GM12874 (cell line): Measurements from ENCODE around the gene ZNF385C.

Experiments
- CTCF ChIP-seq: IDR thresholded peaks from 2 replicates; pipeline ENCODE4 v1.5.1; 2011; ENCODE audit warnings: low read depth, mild to moderate bottlenecking, control low read depth, low read length, moderate library complexity; ENCODE audit not compliant: insufficient read depth

ZNF385C gene

GRCh38 chr17:42101513-42102292 lies 3.4 kb upstream of the ZNF385C start:
- TF ChIP-seq CTCF: peak; percentile 93

- TF ChIP-seq CTCF: no peak
These were observed 592 bp upstream of the ZNF385C start for GRCh38 chr17:42098730-42099399.

- no peak for TF ChIP-seq CTCF
These were observed 1.7 kb downstream of the ZNF385C start for GRCh38 chr17:42096360-42097111.

GRCh38 chr17:42094375-42095069 lies 3.8 kb downstream of the ZNF385C start:
- no peak for TF ChIP-seq CTCF

- no peak for TF ChIP-seq CTCF
These were observed 5.3 kb downstream of the ZNF385C start for GRCh38 chr17:42092939-42093338.

GRCh38 chr17:42090964-42091790 lies 7.1 kb downstream of the ZNF385C start:
- no peak for TF ChIP-seq CTCF
